AG10803 (cell line): ENCODE results near the gene MB.

ENCODE experiments used
- DNase-seq: peaks from one replicate; pipeline ENCODE4 v3.0.0; 2010; ENCODE audit warnings: low read depth
- H3K4me3 ChIP-seq: 2 replicates; pipeline ENCODE4 v1.5.1; 2011; ENCODE audit warnings: mild to moderate bottlenecking, low read length, control low read depth
- TF ChIP-seq, protein P1 (sequence below): conservative IDR thresholded peaks from 2 replicates; pipeline ENCODE4 v1.5.1; 2011; ENCODE audit warnings: mild to moderate bottlenecking, low read length, control low read depth, inconsistent platforms

MB gene

DNA sequence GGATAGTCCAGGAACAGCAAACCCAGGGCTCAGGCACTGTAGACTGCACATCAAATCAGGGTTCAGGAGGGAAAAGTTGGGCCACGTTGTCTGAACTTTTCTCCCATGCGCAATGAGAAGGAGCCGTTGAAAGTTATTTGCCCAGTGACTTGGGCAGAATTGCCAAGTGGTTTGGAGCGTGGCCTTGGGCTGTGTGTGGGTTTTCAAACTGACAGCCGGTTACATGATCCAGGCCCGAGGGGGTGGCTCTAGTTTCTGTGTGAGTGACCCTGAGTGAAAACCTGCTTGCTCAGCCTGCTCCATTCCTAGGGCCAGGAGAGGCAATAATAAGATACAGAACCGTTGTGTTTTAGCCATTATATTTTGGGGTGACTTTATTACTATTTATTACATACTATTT, 20.3 kb downstream of the MB start:
- TF ChIP-seq, protein P1, sequence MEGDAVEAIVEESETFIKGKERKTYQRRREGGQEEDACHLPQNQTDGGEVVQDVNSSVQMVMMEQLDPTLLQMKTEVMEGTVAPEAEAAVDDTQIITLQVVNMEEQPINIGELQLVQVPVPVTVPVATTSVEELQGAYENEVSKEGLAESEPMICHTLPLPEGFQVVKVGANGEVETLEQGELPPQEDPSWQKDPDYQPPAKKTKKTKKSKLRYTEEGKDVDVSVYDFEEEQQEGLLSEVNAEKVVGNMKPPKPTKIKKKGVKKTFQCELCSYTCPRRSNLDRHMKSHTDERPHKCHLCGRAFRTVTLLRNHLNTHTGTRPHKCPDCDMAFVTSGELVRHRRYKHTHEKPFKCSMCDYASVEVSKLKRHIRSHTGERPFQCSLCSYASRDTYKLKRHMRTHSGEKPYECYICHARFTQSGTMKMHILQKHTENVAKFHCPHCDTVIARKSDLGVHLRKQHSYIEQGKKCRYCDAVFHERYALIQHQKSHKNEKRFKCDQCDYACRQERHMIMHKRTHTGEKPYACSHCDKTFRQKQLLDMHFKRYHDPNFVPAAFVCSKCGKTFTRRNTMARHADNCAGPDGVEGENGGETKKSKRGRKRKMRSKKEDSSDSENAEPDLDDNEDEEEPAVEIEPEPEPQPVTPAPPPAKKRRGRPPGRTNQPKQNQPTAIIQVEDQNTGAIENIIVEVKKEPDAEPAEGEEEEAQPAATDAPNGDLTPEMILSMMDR = no peak
- DNase-seq = no peak
- no peak overlapping the region for H3K4me3 ChIP-seq

DNA sequence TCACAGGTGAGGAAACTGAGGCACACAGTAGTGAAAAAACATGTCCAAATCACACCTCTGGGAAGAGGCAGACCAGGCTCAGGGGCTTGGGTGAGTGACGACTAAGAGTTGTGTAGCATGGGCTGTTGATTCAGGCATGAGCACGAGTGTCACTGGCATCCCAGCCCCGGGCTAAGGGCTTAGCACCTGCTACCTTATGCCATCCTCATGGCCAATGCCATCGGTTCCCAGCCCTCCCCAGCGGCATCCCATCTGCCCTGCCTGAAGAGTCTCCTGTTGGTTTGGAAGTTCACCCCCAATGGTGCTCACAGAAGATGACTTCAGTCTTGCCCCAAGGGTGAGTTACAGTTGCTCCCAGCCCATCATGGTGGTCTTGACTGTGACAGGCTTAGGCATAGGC, 22.4 kb downstream of the MB start:
- TF ChIP-seq, protein P1 = no peak
- no peak overlapping the region for H3K4me3 ChIP-seq
- no peak for DNase-seq

DNA sequence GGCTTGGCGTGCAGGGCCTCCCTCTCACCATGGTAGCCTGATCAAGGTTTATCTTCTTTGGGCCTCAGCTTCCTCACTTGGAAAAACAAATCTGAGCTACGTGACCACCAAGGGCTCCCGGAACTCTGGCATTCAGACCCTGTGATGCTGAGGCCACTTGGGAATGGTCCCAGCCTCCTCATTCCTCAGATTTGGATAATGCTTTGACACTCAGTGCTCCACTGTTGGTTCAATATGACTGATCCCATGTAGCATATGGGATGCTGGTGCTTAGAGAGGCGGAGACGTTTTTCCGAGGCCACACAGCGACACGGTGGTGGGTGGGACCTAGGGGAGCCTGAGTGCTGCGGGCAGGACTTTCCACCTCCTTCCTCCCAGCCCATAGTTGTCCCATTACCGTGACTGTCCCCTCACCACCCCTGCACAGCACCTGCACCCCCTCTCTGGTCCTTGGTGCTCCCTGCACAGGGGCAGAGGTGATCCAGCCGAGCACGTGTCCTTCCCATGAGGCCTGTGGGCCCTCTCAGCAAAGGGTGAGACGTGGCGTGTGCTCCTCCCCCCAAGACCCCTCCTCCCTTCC, 23.1 kb downstream of the MB start:
- TF ChIP-seq, protein P1 = no peak
- no peak overlapping the region for H3K4me3 ChIP-seq
- DNase-seq = no peak

DNA sequence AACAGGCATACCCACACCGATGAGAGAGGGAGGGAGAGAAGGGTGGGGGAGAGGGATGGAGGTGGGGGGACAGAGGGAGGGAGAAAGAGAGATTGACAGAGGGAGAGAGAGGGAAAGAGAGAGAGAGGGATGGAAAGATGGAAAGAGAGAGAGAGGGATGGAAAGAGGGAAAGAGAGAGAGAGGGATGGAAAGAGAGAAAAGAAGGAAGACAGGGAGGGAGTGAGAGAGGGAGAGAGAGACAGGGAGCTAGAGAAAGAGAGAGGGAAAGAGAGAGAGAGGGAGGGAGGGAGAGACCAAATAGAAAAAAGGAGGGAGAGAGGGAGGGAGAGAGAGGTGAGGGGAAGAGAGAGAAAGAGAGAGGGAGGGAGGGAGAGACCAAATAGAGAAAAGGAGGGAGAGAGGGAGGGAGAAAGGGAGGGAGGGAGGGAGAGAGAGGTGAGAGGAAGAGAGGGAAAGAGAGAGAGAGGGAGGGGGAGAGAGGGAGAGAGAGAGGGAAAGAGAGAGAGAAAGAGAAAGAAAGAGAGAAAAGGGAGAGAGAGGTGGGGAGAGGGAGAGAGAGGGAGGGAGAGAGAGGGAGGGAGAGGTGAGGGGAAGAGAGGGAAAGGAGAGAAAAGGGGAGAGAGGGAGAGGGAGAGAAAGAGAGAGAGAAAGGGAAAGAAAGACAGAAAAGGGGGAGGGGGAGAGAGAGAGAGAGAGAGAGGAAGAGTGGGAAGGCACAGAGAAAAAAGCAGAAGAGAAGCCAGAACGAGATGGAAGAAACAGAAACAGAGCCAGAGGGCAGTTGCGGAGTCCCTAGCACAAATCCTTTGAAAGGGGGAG, 23.8 kb downstream of the MB start:
- no peak for DNase-seq
- H3K4me3 ChIP-seq = no peak overlapping the region
- TF ChIP-seq, protein P1 = no peak

DNA sequence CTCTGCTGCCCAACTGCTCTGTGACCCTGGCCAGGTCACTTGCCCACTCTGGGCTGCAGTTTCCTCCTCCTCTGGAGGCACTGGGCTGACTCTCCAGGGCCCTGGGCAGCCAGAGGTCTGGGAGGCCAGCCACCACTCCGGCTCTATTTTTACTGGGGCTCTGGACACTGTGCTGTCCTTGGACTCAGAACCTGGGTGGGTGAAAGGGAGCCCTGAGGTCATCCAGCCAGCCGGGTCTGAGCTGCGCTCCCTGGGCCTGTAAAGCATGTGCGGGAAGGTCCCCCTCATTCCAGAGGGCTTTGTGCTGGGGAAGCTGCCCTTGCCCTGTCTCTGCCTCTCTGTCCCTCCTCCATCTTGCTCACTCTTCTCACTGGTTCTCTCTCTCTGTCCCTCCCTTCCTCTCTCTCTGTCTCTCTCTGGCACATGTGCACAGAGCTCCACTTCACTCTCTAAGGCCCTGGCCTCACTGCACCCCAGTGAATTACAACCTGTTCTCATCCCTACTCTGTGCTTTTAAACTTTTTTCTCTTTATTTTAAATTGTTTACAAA, 24.6 kb downstream of the MB start:
- TF ChIP-seq, protein P1 = no peak
- DNase-seq = peak; percentile 12
- no peak overlapping the region for H3K4me3 ChIP-seq

DNA sequence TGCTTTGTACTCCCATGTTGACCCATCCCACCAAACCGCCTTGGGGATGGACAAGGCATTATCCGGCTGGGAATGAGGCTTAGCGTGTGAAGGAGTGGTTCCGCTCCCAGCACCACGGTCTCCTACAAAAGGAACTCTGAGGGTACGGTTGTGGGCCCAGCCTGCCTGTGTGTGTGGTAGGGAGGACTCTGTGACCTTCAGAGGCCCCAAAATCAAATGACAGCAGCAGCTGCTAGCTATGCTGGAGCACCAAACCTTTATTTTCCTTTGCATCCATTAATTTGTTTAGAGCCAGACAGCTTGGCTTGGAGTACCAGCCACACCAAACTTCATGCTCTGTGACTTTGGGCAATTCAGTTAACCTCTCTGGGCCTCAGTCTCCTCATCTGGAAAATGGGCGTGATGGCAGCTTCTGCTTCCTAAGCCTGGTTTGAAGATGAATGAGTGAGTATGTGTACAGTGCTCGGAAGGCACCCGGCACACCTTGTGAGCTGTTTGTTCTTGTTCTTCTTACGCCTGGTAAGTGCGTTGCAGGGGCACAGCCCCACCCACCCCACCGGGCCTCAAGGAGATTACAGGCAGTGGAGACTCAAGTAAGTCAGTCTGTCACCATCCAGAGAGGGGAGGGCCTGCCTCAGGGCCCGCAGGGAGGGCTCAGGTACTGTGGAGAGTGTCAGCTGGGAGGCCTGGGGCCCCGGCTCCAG, 25.3 kb downstream of the MB start:
- H3K4me3 ChIP-seq = no peak overlapping the region
- no peak for DNase-seq
- TF ChIP-seq, protein P1 = no peak
